GM12874 (cell line): ENCODE data around the gene MYL7.

ENCODE experiments used
- CTCF ChIP-seq: IDR thresholded peaks from 2 replicates; pipeline ENCODE4 v1.5.1; 2011; ENCODE audit warnings: low read depth, mild to moderate bottlenecking, control low read depth, low read length, moderate library complexity; ENCODE audit not compliant: insufficient read depth

Gene MYL7

GRCh38 chr7:44114586-44115310, 26.4 kb downstream of the MYL7 start:
- no peak for TF ChIP-seq CTCF

DNA sequence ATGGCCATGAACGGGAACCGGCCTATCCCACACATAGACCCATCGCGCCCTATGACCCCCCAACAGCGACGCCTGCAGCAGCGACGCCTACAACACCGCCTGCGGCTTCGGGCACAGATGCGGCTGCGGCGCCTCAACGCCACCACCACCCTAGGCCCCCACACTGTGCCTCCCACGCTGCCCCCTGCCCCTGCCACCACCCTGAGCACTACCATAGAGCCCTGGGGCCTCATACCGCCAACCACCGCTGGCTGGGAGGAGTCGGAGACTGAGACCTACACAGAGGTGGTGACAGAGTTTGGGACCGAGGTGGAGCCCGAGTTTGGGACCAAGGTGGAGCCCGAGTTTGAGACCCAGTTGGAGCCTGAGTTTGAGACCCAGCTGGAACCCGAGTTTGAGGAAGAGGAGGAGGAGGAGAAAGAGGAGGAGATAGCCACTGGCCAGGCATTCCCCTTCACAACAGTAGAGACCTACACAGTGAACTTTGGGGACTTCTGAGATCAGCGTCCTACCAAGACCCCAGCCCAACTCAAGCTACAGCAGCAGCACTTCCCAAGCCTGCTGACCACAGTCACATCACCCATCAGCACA, 27.3 kb downstream of the MYL7 start:
- TF ChIP-seq CTCF, result no peak

GRCh38 chr7:44112997-44113763, 28.0 kb downstream of the MYL7 start:
- no peak for TF ChIP-seq CTCF

DNA sequence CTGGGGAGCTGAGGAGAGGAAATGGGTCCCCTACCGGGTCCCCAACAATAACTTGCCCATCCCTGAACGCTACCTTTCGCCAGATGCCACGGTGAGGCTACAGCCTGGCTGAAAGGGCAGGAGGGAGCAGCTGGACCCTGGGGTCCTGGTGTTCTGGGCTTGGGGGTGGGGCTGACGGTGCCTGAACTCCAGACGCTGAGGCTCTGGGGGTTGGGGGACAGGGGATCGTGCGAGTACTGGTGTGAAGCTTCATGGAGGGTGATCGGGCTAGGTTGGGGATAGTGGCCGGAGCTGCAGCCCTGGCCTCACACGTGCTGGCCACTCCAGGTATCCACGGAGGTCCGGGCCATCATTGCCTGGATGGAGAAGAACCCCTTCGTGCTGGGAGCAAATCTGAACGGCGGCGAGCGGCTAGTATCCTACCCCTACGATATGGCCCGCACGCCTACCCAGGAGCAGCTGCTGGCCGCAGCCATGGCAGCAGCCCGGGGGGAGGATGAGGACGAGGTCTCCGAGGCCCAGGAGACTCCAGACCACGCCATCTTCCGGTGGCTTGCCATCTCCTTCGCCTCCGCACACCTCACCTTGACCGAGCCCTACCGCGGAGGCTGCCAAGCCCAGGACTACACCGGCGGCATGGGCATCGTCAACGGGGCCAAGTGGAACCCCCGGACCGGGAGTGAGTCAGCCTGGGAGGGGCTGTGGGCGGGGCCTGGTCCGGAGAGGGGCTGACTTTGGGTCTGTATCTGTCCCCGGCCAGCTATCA, 28.7 kb downstream of the MYL7 start:
- TF ChIP-seq CTCF, result no peak

DNA sequence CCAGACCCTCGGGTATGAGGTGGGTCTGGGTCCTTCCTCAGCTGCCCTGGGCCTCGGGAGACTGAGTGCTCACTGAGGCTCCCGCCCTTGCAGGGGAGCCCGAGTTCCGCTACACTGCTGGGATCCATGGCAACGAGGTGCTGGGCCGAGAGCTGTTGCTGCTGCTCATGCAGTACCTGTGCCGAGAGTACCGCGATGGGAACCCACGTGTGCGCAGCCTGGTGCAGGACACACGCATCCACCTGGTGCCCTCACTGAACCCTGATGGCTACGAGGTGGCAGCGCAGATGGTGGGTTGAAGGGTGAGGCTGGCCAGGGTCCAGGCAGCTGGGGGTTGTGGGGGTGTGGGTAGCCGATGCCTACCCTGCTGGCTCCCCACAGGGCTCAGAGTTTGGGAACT, 29.4 kb downstream of the MYL7 start:
- no peak for TF ChIP-seq CTCF

DNA sequence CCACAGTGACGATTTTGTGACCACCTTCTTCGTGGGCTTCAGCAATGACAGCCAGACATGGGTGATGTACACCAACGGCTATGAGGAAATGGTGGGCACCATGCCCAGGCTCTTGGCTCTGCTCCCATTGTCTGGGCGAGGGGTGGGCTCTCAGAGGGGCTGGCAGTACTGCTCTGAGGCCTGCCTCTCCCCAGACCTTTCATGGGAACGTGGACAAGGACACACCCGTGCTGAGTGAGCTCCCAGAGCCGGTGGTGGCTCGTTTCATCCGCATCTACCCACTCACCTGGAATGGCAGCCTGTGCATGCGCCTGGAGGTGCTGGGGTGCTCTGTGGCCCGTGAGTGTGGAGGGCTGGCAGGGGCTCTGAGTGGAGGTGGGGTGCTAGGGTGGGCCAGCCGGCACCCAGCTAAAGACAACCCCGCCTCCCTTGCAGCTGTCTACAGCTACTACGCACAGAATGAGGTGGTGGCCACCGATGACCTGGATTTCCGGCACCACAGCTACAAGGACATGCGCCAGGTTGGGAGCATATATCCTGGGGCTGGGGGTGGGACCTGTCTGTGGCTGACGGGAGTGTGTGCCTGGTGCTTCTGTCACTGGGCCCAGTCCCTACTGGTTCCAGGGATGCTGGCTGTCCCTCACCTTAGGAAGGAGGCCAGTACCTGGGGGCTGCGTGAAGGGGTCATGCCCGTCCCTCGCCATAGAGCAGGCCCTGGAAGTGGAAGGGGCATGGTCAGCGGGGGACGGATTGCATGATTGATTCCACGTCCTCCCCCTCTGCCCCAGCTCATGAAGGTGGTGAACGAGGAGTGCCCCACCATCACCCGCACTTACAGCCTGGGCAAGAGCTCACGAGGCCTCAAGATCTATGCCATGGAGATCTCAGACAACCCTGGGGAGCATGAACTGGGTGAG, 30.2 kb downstream of the MYL7 start:
- TF ChIP-seq CTCF, result no peak
